Pancreas (tissue), 10 donors: Measurements from ENCODE around the gene SHKBP1. TPM values are rescaled to one million over a fixed set of nuclear protein-coding genes. Genes with fewer than 3 reads are reported as not detected.

Experiments
- ATAC-seq, 4 donors: fragments of 200-7000 bp; cut with Tn5 transposase; one replicate each; pipeline versions ENCODE4 v1.8.0 to v1.9.1; 2020; ENCODE audit warnings: mild to moderate bottlenecking in 4 of 4, moderate library complexity in 4 of 4
- DNase-seq, 6 donors: peaks; one replicate each; pipeline ENCODE4 v3.0.0-alpha.2; 2020
- FAIRE-seq: peaks from 2 replicates; lab custom pipeline; 2012; peaks lifted over from hg19 to GRCh38; lab: Jason Lieb, UNC
- H3K27ac ChIP-seq, 4 donors: fragments of 200-600 bp; sonication (generic); 1 replicate in 3 of 4; 2 replicates in 1 of 4; pipeline versions ENCODE4 v1.5.0 to v1.8.0; 2020
- H3K27me3 ChIP-seq, 4 donors: fragments of 200-600 bp; one replicate each; pipeline ENCODE4 v1.8.0; 2021
- H3K36me3 ChIP-seq, 3 donors: fragments of 200-600 bp; sonication (generic) in 1 of 3; one replicate each; pipeline versions ENCODE4 v1.5.0 to v1.8.0; 2020 to 2021
- H3K4me1 ChIP-seq, 3 donors: fragments of 200-600 bp; one replicate each; pipeline ENCODE4 v1.8.0; 2021
- H3K4me3 ChIP-seq, 4 donors: fragments of 200-600 bp; sonication (generic) in 2 of 4; one replicate each; pipeline versions ENCODE4 v1.5.0 to v1.8.0; 2020 to 2021
- H3K9me3 ChIP-seq, 4 donors: fragments of 200-600 bp; one replicate each; pipeline ENCODE4 v1.8.0; 2021
- WGBS, 2 donors: extraction: QIAGEN DNeasy Blood & Tissue Kit; methylation state at CpG; one replicate each; pipeline ENCODE4 v1.1.7; 2013; 5-methylcytosine and 5-hydroxymethylcytosine counted together
- intact Hi-C, 3 donors: fragments of 100-400 bp; cut with DNase I; formaldehyde crosslinking; loops; one replicate each; pipeline versions ENCODE4 v1.11.1 to v1.14.2; 2022
- polyA plus RNA-seq, 2 donors: library from polyadenylated mRNA; stranded (reverse); fragments of 200-250 nt; gene quantifications; one replicate each; pipeline ENCODE4 v1.2.3, GENCODE V29; 2013
- total RNA-seq, 6 donors: library from RNA; stranded (reverse); fragmentation: NEBNext Ultra II Directional in 4 of 6; extraction: Animal tissue kit (Norgen Biotek cat#: 25700) in 4 of 6; gene quantifications; one replicate each; pipeline versions ENCODE4 v1.2.1 to v1.2.4, GENCODE V29; 2021 to 2023
- TF ChIP-seq, protein P1 (sequence below), 4 donors: fragments of 200-600 bp; sonication (generic) in 3 of 4; IDR thresholded peaks; one replicate each; pipeline versions ENCODE4 v1.5.0 to v1.8.0; 2021; ENCODE audit warnings: antibody characterized with exemption in 4 of 4
- donor health status: healthy with polysubstance abuse.
- donor health status: DM: no; HTN: no; CAD: no; lungs with moderate emphysema.
- donor health status: DM: no; HTN: no; CAD: no.
- donor health status: control.
- donor health status: control.
- donor health status: Bipolar disorder and iron deficiency.
- donor health status: DM: yes; HTN: yes; CAD: no.
- donor health status: DM: no; HTN: no; CAD: no.
- donor health status: DM: no; HTN: no; CAD: no.
- donor health status: DM: yes; HTN: yes; CAD: no.

The SHKBP1 gene
- total and polyA plus RNA-seq, 8 donors, result 18.2 to 86.2 (median 23.8) TPM

- 80 to 85% methylated on average over 4 of the region's 4 CpGs for WGBS, 2 donors
- Histone ChIP-seq H3K27ac (no peak overlapping the region), H3K27me3 (no peaks in the 10 kb centered on the region), H3K4me1 (peaks cover 0 to 2% (median 0%) of the 10 kb centered on the region in 3 donors), H3K4me3 (no peak overlapping the region), H3K36me3 (no peaks in the 10 kb centered on the region), H3K9me3 (no peaks in the 10 kb centered on the region)
- TF ChIP-seq, protein P1, sequence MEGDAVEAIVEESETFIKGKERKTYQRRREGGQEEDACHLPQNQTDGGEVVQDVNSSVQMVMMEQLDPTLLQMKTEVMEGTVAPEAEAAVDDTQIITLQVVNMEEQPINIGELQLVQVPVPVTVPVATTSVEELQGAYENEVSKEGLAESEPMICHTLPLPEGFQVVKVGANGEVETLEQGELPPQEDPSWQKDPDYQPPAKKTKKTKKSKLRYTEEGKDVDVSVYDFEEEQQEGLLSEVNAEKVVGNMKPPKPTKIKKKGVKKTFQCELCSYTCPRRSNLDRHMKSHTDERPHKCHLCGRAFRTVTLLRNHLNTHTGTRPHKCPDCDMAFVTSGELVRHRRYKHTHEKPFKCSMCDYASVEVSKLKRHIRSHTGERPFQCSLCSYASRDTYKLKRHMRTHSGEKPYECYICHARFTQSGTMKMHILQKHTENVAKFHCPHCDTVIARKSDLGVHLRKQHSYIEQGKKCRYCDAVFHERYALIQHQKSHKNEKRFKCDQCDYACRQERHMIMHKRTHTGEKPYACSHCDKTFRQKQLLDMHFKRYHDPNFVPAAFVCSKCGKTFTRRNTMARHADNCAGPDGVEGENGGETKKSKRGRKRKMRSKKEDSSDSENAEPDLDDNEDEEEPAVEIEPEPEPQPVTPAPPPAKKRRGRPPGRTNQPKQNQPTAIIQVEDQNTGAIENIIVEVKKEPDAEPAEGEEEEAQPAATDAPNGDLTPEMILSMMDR (IDR thresholded peaks at IDR 0.05), result no peak
- ATAC-seq (peak in 3 of 4 donors; percentile 34 to 47 (median 36)), DNase-seq (peak in 1 of 6 donors; percentile 2), FAIRE-seq (no peak)
- intact Hi-C loops, result no loop called here
Observed at GRCh38 chr19:40592170-40592569, 15.5 kb downstream of the SHKBP1 start.

GRCh38 chr19:40594255-40594654, 17.6 kb downstream of the SHKBP1 start:
- DNase-seq (no peak), FAIRE-seq (no peak), ATAC-seq (no peak)
- Histone ChIP-seq H3K4me3 (no peak overlapping the region), H3K9me3 (no peaks in the 10 kb centered on the region), H3K36me3 (no peaks in the 10 kb centered on the region), H3K27ac (no peak overlapping the region), H3K27me3 (peaks cover 0 to 13% (median 0%) of the 10 kb centered on the region in 4 donors), H3K4me1 (peaks cover 0 to 2% (median 0%) of the 10 kb centered on the region in 3 donors)
- WGBS, 2 donors, result 24 to 32% methylated on average over 8 of the region's 8 CpGs
- TF ChIP-seq, protein P1 (IDR thresholded peaks at IDR 0.05), result no peak
- intact Hi-C loops, result no loop called here

DNA sequence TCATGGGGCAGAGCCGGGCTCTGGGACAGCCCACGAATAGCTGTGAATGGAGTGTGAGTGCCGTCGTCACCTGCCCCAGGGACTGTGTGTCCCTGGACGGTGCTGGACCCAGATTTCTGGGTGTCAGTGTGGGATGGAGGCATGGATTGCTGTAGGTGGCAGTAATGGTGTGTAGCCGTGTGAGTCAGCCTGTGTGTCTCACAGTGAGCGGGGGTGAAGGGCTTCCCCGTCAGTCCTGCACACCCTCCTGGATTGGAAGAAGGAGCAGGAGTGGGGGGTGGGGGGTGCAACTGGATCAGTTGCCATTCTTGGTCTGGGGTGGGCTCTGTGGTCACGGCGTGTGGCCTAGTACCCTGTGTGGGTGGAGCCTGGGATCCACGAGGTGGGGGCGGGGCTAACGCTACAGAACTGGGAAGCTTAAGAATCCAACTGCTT, 18.0 kb downstream of the SHKBP1 start:
- Histone ChIP-seq H3K4me1 (peaks cover 0 to 2% (median 0%) of the 10 kb centered on the region in 3 donors), H3K27ac (no peak overlapping the region), H3K9me3 (no peaks in the 10 kb centered on the region), H3K36me3 (no peaks in the 10 kb centered on the region), H3K27me3 (peaks cover 0 to 14% (median 0%) of the 10 kb centered on the region in 4 donors), H3K4me3 (no peak overlapping the region)
- TF ChIP-seq, protein P1 (IDR thresholded peaks at IDR 0.05), result no peak
- FAIRE-seq, result no peak
- intact Hi-C loops, result no loop called here
- WGBS, 2 donors, result 28 to 39% methylated on average over 13 of the region's 13 CpGs
- ATAC-seq, result no peak
- DNase-seq, result no peak

DNA sequence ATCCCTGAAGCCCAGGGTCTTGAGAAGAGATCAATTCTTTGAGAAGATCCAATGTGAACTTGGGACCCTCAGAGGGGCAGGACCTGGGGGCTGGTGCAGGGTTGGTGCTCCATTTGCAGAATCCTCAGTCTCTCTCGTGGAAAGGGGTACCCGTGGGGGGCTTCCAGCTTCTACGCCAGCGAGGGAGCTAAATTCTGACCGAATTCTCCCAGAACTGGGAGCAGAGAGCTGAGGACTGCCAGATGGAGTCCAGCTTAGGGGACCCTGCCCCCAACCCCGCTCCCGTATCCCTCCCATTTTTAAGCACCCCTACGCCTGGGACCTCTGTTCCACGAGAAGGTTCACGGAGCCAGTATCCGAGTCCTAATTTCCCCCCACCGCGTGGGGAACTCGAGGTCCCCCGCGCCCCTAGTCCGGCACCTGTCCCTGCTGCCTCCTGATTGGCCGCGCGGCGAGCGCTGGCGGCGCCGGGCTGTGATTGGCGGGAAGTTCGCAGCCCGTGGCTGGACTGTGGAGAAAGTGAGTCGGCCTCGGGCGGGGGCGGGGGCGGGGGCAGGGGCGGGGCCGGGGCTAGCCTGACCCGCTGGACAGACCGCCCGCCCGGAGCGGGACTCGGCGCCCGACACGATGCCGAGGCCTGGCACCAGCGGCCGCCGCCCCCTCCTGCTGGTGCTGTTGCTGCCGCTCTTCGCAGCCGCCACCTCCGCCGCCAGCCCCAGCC, 20.1 kb downstream of the SHKBP1 start:
- Histone ChIP-seq H3K27me3 (peaks cover 0 to 20% (median 0%) of the 10 kb centered on the region in 4 donors), H3K36me3 (no peaks in the 10 kb centered on the region), H3K9me3 (no peaks in the 10 kb centered on the region), H3K4me1 (peaks cover 0 to 6% (median 4%) of the 10 kb centered on the region in 3 donors), H3K27ac (no peak overlapping the region), H3K4me3 (peak overlapping the region in 2 of 4 donors; percentile 21 to 37)
- TF ChIP-seq, protein P1 (IDR thresholded peaks at IDR 0.05), result no peak
- 6 to 8% methylated on average over 48 to 53 of the region's 53 CpGs for WGBS, 2 donors
- DNase-seq (peak; percentile 52 to 85 (median 70)), ATAC-seq (peak; percentile 61 to 72 (median 64)), FAIRE-seq (no peak)
- intact Hi-C loops, result no loop called here
